HG03439 (cell line): ENCODE measurements around the gene PLA2G2F.

Experiments used
- ATAC-seq: cut with Tn5 transposase; IDR thresholded peaks from one replicate; pipeline ENCODE4 v1.9.1; 2021; ENCODE audit warnings: mild to moderate bottlenecking, moderate library complexity; ENCODE audit not compliant: unreplicated experiment

PLA2G2F gene

GRCh38 chr1:20138961-20139550, at the start of gene PLA2G2F:
Gene PLA2G2F, plus strand, starts transcription at chr1:20139323. Its CDS starts 105 bp downstream, at chr1:20139428.
- no peak for ATAC-seq

- no peak for ATAC-seq
These were observed 49.6 kb upstream of the PLA2G2F start for GRCh38 chr1:20089328-20090077.

GRCh38 chr1:20090119-20090518, 49.0 kb upstream of the PLA2G2F start:
- ATAC-seq, result no peak

GRCh38 chr1:20090641-20091040, 48.5 kb upstream of the PLA2G2F start:
- ATAC-seq, result no peak

- ATAC-seq, result no peak
These were observed 45.8 kb upstream of the PLA2G2F start for GRCh38 chr1:20093303-20093702.

- no peak for ATAC-seq
These were observed 45.2 kb upstream of the PLA2G2F start for GRCh38 chr1:20093940-20094391.

- ATAC-seq, result no peak
These were observed 43.3 kb upstream of the PLA2G2F start for GRCh38 chr1:20095564-20096434.

GRCh38 chr1:20096840-20097447, 42.2 kb upstream of the PLA2G2F start:
- no peak for ATAC-seq

GRCh38 chr1:20099533-20099932, 39.6 kb upstream of the PLA2G2F start:
- no peak for ATAC-seq

- no peak for ATAC-seq
These were observed 38.3 kb upstream of the PLA2G2F start for GRCh38 chr1:20100632-20101355.

GRCh38 chr1:20102875-20103274, 36.2 kb upstream of the PLA2G2F start:
- no peak for ATAC-seq

- ATAC-seq, result no peak
These were observed 33.3 kb upstream of the PLA2G2F start for GRCh38 chr1:20105856-20106255.

GRCh38 chr1:20107351-20107750, 31.8 kb upstream of the PLA2G2F start:
- no peak for ATAC-seq

- no peak for ATAC-seq
These were observed 31.3 kb upstream of the PLA2G2F start for GRCh38 chr1:20107796-20108195.

- no peak for ATAC-seq
These were observed 30.6 kb upstream of the PLA2G2F start for GRCh38 chr1:20108366-20109123.

GRCh38 chr1:20109223-20109856, 29.8 kb upstream of the PLA2G2F start:
- no peak for ATAC-seq

GRCh38 chr1:20110679-20111078, 28.4 kb upstream of the PLA2G2F start:
- no peak for ATAC-seq

- ATAC-seq, result no peak
These were observed 27.7 kb upstream of the PLA2G2F start for GRCh38 chr1:20111452-20111851.

GRCh38 chr1:20112279-20113000, 26.7 kb upstream of the PLA2G2F start:
- no peak for ATAC-seq
